ENCODE results near the gene CREB3L2. TPM values are rescaled to one million over a fixed set of nuclear protein-coding genes. Genes with fewer than 3 reads are reported as not detected.

The CREB3L2 gene
- total RNA-seq, 1 experiment from 2014 or later: 49.8 TPM

- Histone ChIP-seq H2AFZ (ENCODE audit: low read depth, low read length, poor library complexity, severe bottlenecking) (no peak overlapping the region), H3K27ac (ENCODE audit: low read depth, low read length) (no peak overlapping the region), H3K27me3 (ENCODE audit: insufficient read depth, low read length) (no peaks in the 10 kb centered on the region), H3K79me2 (ENCODE audit: insufficient read depth, low read length) (no peaks in the 10 kb centered on the region), H4K20me1 (ENCODE audit: insufficient read depth) (no peaks in the 10 kb centered on the region), H3K36me3 (ENCODE audit: control insufficient read depth in 1 of 2, insufficient read depth in 2 of 2, low read length in 2 of 2) (no peaks in the 10 kb centered on the region), H3K4me3 (replicated peaks in 1 of 2; ENCODE audit: low read depth in 1 of 2, low read length in 2 of 2) (no peak overlapping the region), H3K9me2 (ENCODE audit: insufficient read depth) (no peaks in the 10 kb centered on the region), H3K4me1 (ENCODE audit: control insufficient read depth in 1 of 2, insufficient read depth in 2 of 2, low read length in 2 of 2) (no peaks in the 10 kb centered on the region), H3K9ac (ENCODE audit: low read length) (no peak overlapping the region), H3K9me3 (ENCODE audit: control insufficient read depth in 1 of 2, insufficient read depth in 1 of 2, low read depth in 1 of 2, low read length in 2 of 2) (no peaks in the 10 kb centered on the region), H3K4me2 (ENCODE audit: low read length) (no peak overlapping the region)
- no TSS peak for BruUV-seq (replicated peaks)
- intact Hi-C loops (cut with micrococcal nuclease): no loop called here
- ATAC-seq (no peak), DNase-seq (ENCODE audit: low read depth, low spot score) (no peak)
- POLR2A ChIA-PET: no interaction called here
- CTCF ChIA-PET: no interaction called here
- RAD21 ChIA-PET (ENCODE audit: low non-redundant PET in 1 of 2, low total read pairs in 2 of 2, uncharacterized antibody in 2 of 2, unreplicated experiment in 2 of 2): no interaction called here
- TF ChIP-seq CEBPB (IDR thresholded peaks at IDR 0.05; ENCODE audit: low read depth): no peak
- TF ChIP-seq EZH2phosphoT487 (IDR thresholded peaks at IDR 0.05; ENCODE audit: borderline replicate concordance): no peak
- TF ChIP-seq SP1 (IDR thresholded peaks at IDR 0.05; ENCODE audit: low read depth): no peak
- TF ChIP-seq MAX (IDR thresholded peaks at IDR 0.05): no peak
- no peak for TF ChIP-seq POLR2AphosphoS5 (IDR thresholded peaks at IDR 0.05; ENCODE audit: low read depth, low read length)
- no peak for TF ChIP-seq JUND (IDR thresholded peaks at IDR 0.05)
- no peak for TF ChIP-seq POLR2A (IDR thresholded peaks at IDR 0.05; ENCODE audit: borderline replicate concordance, extremely low read depth, insufficient read depth, insufficient read length)
- TF ChIP-seq REST (IDR thresholded peaks at IDR 0.05; ENCODE audit: low read depth): no peak
- TF ChIP-seq SIN3A (IDR thresholded peaks at IDR 0.05; ENCODE audit: low read depth): no peak
- TF ChIP-seq EGR1 (IDR thresholded peaks at IDR 0.05; ENCODE audit: low read depth): no peak
- TF ChIP-seq ELF1 (IDR thresholded peaks at IDR 0.05; ENCODE audit: borderline replicate concordance, low read depth): no peak
- TF ChIP-seq TCF7L2 (IDR thresholded peaks at IDR 0.05; ENCODE audit: borderline replicate concordance, extremely low read depth, insufficient read depth, insufficient read length): no peak
- TF ChIP-seq CTCF (IDR thresholded peaks at IDR 0.05 in 2 of 3, conservative IDR thresholded peaks at IDR 0.05 in 1 of 3; ENCODE audit: borderline replicate concordance in 1 of 3, insufficient read depth in 1 of 3, low read depth in 2 of 3, low read length in 2 of 3): no peak
- no peak for TF ChIP-seq ZBTB33 (IDR thresholded peaks at IDR 0.05; ENCODE audit: extremely low read depth, insufficient replicate concordance, low read length)
- no peak for TF ChIP-seq ATF3 (IDR thresholded peaks at IDR 0.05)
- no peak for TF ChIP-seq SRF (IDR thresholded peaks at IDR 0.05; ENCODE audit: low read depth)
- no peak for TF ChIP-seq ZFX (IDR thresholded peaks at IDR 0.05)
- no peak for TF ChIP-seq ZNF274 (IDR thresholded peaks at IDR 0.05; ENCODE audit: low read depth, low read length)
- no peak for TF ChIP-seq FOSL1 (IDR thresholded peaks at IDR 0.05; ENCODE audit: low read depth)
- no peak for TF ChIP-seq CBX3 (IDR thresholded peaks at IDR 0.05; ENCODE audit: low read depth)
Measured at GRCh38 chr7:137893143-137893742, 108.6 kb downstream of the CREB3L2 start.

Data from HCT116 (cell line).